Spinal cord (tissue), 10 donors: ENCODE data around the gene PTPA. TPM values are rescaled to one million over a fixed set of nuclear protein-coding genes. Genes with fewer than 3 reads are reported as not detected.
"Not testable (repeated sequence)": the region's sequence is repeated elsewhere in the genome, so short reads cannot be mapped to it uniquely, and the experiment has no call there.

Experiments
- DNase-seq, 6 donors: peaks; one replicate each; pipeline versions ENCODE4 v3.0.0 to v3.0.0-alpha.2; 2013 to 2015; ENCODE audit warnings: low spot score in 6 of 6, low read depth in 4 of 6
- H3K27ac ChIP-seq: one replicate; pipeline ENCODE4 v1.5.1; 2013; ENCODE audit warnings: low read depth, low read length, control low read depth
- H3K27me3 ChIP-seq: one replicate; pipeline ENCODE4 v1.6.1; 2013; ENCODE audit warnings: low read length; ENCODE audit not compliant: control insufficient read depth, insufficient read depth
- H3K36me3 ChIP-seq: one replicate; pipeline ENCODE4 v1.6.1; 2013; ENCODE audit warnings: low read length; ENCODE audit not compliant: control insufficient read depth, insufficient read depth
- H3K4me1 ChIP-seq: one replicate; pipeline ENCODE4 v1.6.1; 2013; ENCODE audit warnings: low read length; ENCODE audit not compliant: control insufficient read depth, insufficient read depth
- H3K4me3 ChIP-seq: one replicate; pipeline ENCODE4 v1.5.1; 2013; ENCODE audit warnings: low read depth, low read length, control low read depth
- H3K9me3 ChIP-seq: one replicate; pipeline ENCODE4 v1.6.1; 2013; ENCODE audit warnings: low read length; ENCODE audit not compliant: control insufficient read depth, insufficient read depth
- WGBS: methylation state at CpG from one replicate; pipeline ENCODE4 v1.1.5; 2013; ENCODE audit warnings: missing lambda C conversion rate; ENCODE audit not compliant: insufficient coverage; 5-methylcytosine and 5-hydroxymethylcytosine counted together
- polyA plus RNA-seq, 2 donors: library from polyadenylated mRNA; unstranded; fragments of 120-200 nt; gene quantifications; one replicate each; pipeline ENCODE4 v1.2.1, GENCODE V29; 2013; ENCODE audit not compliant: insufficient read length in 2 of 2
- total RNA-seq, 2 donors: library from RNA; depleted of rRNA in 1 of 2; stranded (reverse); fragments of 120-200 nt in 1 of 2; fragments of >200 nt in 1 of 2; gene quantifications; one replicate each; pipeline versions ENCODE4 v1.2.3 to v1.2.4, GENCODE V29; 2013 to 2014
- donor health status: healthy.

Gene PTPA
- total and polyA plus RNA-seq, 4 donors, result 62.3 to 117 (median 107) TPM

DNA sequence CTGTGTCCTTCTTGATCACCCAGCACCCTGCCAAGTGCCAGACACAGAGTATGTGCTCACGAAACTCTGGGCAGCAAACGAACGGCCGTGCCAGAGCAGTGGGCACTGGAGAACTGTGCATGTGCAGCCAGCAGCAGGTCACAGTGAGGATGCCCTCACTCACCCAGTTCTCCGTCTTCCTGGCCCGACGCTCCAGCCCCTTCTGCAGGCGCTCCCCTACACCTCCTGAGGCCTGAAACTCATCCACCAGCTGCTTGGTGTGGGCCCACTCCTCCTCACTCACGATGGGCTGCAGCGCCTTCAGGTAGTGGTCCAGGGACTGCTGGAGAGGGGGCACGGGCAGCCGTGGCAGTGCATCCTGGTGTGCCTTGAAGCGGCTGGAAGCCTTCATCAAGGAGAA is 3.6 kb upstream of the PTPA start:
- Histone ChIP-seq H3K27ac (no peak overlapping the region), H3K9me3 (no peaks in the 10 kb centered on the region), H3K4me1 (peaks cover 30% of the 10 kb centered on the region), H3K36me3 (peaks cover 56% of the 10 kb centered on the region), H3K27me3 (no peaks in the 10 kb centered on the region), H3K4me3 (no peak overlapping the region)
- no peak for DNase-seq
- 91% methylated on average over 13 of the region's 13 CpGs for WGBS

DNA sequence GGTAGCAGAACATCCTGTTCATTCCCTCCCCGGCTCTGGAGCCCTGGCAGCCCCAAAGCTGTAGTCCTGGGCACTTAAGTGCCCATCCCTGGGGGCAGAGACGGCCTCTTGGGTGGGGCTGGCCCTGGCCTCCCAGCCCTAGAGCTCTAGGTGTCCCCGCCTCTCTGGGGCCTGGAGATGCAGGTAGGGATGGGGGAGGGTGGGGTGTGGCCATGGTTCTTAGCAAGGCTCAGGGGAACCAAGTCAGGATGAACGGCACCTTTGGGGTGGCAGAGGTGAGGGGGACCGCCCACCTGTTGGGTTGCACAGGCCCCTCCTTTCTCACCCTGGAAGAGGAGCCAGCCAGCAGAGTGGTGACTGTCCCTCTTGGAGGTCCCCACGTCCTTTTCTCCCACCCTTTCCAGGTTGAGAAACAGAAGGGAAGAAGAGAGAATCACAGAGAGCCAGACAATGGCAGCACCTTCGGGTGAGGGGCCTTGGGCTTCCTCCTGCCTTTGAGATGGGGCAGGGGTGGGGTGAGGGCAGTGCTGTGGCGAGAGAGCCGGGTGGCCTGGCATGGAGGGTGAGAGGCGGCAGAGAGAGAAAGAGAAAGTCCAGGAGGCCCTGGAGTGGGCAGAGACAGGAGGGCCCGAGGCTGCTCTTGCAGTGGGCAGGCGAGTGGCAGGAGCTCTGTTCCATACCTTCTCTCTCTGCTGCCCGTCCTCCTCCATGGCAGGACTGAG is 3.0 kb upstream of the PTPA start:
- H3K4me3 ChIP-seq, result no peak overlapping the region
- WGBS, result 84% methylated on average over 11 of the region's 13 CpGs
- no peak overlapping the region for H3K27ac ChIP-seq
- H3K27me3 ChIP-seq, result no peaks in the 10 kb centered on the region
- no peak for DNase-seq
- no peaks in the 10 kb centered on the region for H3K9me3 ChIP-seq
- peaks cover 36% of the 10 kb centered on the region for H3K4me1 ChIP-seq
- peaks cover 50% of the 10 kb centered on the region for H3K36me3 ChIP-seq

DNA sequence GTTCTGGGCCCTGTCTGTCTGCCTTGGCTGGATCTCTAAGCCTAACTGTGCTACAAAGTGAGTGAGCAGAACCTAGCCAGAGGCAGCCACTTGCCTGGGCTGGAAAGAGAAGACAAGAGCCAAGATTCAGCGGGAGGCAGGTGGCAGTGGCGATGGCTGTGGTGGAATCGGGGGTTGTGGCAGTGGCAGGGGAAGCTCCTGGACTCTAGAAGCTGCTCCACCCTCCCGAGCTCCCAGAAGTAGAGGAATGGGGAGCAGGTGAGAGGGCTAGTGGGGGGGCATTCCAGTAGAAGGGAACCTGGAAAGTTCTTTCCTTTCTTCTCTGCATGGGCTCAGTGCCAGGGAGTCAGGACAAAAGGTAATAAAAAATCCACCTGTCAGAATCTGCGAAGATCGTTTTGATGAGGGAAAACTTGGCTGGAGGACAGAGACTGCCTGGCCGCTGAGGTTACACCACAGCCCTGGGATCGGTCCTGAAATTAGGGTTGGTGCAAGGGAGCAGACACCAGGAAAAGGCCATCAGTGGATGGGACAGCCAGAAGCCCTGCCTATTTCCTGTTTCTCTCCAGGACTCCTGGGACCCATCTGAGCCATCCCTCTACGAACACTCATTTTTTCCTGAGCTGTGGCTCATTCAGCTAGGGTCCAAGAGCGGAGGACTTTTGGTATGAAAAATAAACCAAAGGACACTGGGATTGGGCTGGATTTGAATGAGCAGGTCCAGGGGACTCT is 2.2 kb upstream of the PTPA start:
- no peak overlapping the region for H3K27ac ChIP-seq
- no peak overlapping the region for H3K4me3 ChIP-seq
- H3K36me3 ChIP-seq, result peaks cover 43% of the 10 kb centered on the region
- DNase-seq, result peak in 1 of 6 donors; percentile 25
- 79% methylated on average over 9 of the region's 10 CpGs for WGBS
- H3K9me3 ChIP-seq, result no peaks in the 10 kb centered on the region
- no peaks in the 10 kb centered on the region for H3K27me3 ChIP-seq
- peaks cover 41% of the 10 kb centered on the region for H3K4me1 ChIP-seq

DNA sequence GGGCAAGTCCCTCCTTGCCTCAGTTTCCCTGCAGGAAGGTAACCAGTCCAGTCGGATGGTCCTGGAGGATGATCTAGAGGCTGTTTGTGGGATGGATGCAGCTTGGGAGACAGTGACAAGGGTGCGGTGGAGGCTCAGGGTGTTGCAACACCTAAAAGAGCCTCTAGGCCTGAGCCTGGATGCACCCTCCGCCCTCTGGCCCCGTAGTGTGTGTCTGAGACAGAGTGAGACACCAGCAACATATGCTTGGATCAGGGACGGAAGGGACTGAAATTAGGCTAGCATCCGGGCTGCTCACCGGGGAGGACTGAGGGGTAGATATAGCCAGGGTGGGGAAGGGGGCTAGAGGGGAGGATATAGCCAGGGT is 1.7 kb upstream of the PTPA start:
- Histone ChIP-seq H3K9me3 (no peaks in the 10 kb centered on the region), H3K36me3 (peaks cover 38% of the 10 kb centered on the region), H3K27me3 (no peaks in the 10 kb centered on the region), H3K4me1 (peaks cover 41% of the 10 kb centered on the region), H3K27ac (no peak overlapping the region), H3K4me3 (no peak overlapping the region)
- DNase-seq, result no peak
- WGBS, result 78% methylated on average over 7 of the region's 7 CpGs

DNA sequence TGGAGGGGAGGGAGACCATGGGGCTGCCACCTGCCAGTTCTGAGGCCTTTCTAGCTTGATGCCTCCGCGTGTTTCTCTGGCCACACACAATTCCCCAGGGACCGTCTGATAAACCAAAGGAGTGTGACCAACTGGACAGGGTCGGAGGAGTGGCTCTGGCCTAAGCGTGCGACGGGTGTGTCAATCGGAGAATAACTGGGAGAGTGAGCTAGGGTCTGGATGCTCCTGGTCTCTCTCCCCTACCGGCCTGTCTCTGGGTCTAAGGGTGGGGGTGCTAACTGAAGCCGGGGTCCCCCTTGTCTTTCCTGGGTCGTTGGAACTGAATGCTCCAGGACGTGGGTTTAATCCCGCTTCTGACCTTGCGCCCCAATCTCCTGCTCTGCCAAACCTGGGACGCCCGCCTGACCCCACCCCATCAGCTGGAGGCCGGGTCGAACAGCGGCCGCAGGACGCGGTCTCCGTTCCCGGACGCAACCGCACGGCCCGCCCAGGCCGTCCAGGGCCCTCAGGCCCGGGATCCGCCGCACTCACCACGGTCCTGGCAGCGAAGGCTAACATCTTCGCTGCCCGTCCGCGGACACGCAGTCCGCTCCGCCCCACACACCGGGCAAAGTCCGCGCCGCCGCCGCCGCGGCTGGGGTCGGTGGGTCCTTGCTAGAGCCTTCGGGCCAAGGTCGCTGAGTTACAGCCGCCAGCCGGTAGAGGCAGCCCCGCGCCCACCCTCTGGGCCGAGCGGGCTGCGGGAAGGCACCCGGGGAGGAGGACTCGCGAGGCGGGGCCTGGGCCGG is 1.1 kb upstream of the PTPA start:
- Histone ChIP-seq H3K4me3 (peak overlapping the region; percentile 62), H3K4me1 (peaks cover 41% of the 10 kb centered on the region), H3K36me3 (peaks cover 37% of the 10 kb centered on the region), H3K9me3 (no peaks in the 10 kb centered on the region), H3K27me3 (no peaks in the 10 kb centered on the region), H3K27ac (peak overlapping the region; percentile 61)
- DNase-seq, result peak in 1 of 6 donors; percentile 54
- 4% methylated on average over 64 of the region's 64 CpGs for WGBS

DNA sequence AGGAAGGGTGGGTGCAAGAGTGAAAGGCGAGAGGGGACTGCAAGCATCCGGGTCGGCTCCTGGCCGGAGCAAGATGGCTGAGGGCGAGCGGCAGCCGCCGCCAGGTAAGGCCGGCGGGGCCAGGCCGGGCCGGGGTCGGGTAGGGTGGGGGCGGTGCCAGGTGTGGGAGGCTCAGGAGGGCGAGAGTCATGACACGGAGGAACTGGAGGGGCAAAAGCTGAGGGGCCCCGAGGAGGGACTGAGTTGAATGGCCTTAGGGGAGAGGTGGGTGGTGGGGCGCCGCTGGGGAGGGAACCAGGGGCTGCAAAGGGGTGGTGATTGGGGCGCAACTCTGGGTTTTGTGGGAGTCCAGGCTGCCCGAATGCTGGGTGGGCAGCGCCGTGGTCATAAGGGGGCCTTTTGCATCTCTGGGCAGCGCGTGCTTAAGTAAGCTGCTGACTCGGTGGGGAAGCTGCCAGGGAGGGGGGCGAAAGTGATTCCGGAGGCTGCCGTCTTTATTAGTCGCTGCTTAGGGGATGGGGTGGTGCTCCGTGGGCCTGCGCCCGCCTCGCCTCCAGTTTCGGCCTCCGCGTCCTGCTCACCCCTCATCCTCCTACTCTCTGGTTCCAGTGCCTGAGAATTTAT is 425 bp downstream of the PTPA start:
- DNase-seq, result peak in 2 of 6 donors; percentile 64 to 71
- peak overlapping the region; percentile 77 for H3K4me3 ChIP-seq
- H3K4me1 ChIP-seq, result peaks cover 41% of the 10 kb centered on the region
- 0% methylated on average over 26 of the region's 37 CpGs for WGBS
- no peaks in the 10 kb centered on the region for H3K27me3 ChIP-seq
- peak overlapping the region; percentile 97 for H3K27ac ChIP-seq
- no peaks in the 10 kb centered on the region for H3K9me3 ChIP-seq
- H3K36me3 ChIP-seq, result peaks cover 22% of the 10 kb centered on the region

DNA sequence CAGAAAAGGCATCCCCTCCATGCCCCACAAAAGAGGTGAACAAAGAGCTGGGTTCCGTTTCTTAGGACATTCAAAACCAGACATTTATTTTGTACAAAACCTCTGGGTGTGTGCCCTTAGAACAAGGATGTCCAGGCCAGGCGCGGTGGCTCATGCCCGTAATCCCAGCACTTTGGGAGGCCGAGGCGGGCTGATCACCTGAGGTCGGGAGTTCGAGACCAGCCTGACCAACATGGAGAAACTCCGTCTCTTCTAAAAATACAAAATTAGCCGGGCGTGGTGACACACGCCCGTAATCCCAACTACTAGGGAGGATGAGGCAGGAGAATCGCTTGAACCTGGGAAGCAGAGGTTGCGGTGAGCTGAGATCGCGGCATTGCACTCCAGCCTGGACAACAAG is 1.3 kb downstream of the PTPA start:
- not testable (repeated sequence) for DNase-seq, H3K27me3 ChIP-seq, H3K27ac ChIP-seq, H3K9me3 ChIP-seq
- Histone ChIP-seq H3K4me3 (peak overlapping the region; percentile 77), H3K36me3 (peaks cover 14% of the 10 kb centered on the region), H3K4me1 (peaks cover 41% of the 10 kb centered on the region)
- 87% methylated on average over 9 of the region's 17 CpGs for WGBS

DNA sequence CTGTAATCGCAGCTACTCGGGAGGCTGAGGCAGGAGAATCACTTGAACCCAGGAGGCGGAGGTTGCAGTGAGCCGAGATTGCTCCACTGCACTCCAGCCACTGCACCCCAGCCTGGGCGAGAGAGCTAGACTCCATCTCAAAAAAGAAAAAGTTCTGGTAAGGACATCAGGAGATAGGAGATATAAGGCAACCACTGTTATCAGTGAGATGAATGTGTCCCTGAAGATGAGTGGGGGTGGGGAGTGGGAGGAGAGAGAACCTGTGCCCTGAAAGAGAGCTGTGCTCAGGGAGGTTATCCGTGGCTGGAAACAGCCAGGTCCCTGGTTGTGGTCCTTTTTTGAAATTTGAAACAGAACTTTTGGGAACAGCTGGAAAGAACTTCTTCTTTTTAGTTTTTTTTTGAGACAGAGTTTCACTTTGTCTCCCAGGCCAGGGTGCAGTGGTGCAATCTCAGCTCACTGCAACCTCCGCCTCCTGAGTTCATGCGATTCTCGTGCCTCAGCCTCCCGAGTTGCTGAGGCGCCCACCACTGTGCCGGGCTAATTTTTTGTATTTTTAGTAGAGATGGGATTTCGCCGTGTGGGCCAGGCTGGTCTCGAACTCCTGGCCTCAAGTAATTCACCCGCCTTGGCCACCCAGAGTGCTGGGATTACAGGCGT is 2.6 kb downstream of the PTPA start:
- 97% methylated on average over 15 of the region's 17 CpGs for WGBS
- no peaks in the 10 kb centered on the region for H3K9me3 ChIP-seq
- DNase-seq, result no peak
- H3K27ac ChIP-seq, result no peak overlapping the region
- H3K4me3 ChIP-seq, result no peak overlapping the region
- H3K4me1 ChIP-seq, result peaks cover 33% of the 10 kb centered on the region
- H3K36me3 ChIP-seq, result peaks cover 2% of the 10 kb centered on the region
- no peaks in the 10 kb centered on the region for H3K27me3 ChIP-seq

DNA sequence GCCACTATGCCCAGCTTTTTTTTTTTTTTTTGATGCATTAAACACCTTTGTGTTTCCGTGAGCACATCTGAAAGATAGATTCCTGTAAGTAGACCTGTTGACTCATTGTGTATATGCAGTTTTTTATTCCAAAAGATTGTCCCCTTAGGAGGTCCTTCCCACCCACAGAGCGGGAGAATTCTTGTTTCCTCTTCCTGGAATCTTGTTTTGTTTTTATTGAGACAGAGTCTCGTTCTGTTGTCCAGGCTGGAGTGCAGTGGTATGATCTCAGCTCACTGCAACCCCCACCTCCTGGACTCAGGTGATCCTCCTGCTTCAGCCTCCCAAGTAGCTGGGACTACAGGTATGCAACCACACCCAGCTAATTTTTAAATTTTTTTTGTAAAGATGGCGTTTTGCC is 7.6 kb downstream of the PTPA start:
- Histone ChIP-seq H3K27ac (no peak overlapping the region), H3K27me3 (no peaks in the 10 kb centered on the region), H3K9me3 (no peaks in the 10 kb centered on the region), H3K4me1 (no peaks in the 10 kb centered on the region), H3K4me3 (no peak overlapping the region), H3K36me3 (peaks cover 34% of the 10 kb centered on the region)
- DNase-seq, result no peak
- 100% methylated on average over 1 of the region's 4 CpGs for WGBS
